Fibroblast of skin of left biceps (primary cell): ENCODE data around the gene CSTB.
A peak's percentile ranks its signal among the peaks of the same experiment; 100 is the strongest.
"Not testable (repeated sequence)": the region's sequence is repeated elsewhere in the genome, so short reads cannot be mapped to it uniquely, and the experiment has no call there.

Source experiments
- DNase-seq, 2 experiments: peaks; one replicate each; pipeline ENCODE4 v3.0.0-alpha.2; 2013; ENCODE audit warnings: low read depth in 2 of 2

The CSTB gene, protein sequence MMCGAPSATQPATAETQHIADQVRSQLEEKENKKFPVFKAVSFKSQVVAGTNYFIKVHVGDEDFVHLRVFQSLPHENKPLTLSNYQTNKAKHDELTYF

DNA sequence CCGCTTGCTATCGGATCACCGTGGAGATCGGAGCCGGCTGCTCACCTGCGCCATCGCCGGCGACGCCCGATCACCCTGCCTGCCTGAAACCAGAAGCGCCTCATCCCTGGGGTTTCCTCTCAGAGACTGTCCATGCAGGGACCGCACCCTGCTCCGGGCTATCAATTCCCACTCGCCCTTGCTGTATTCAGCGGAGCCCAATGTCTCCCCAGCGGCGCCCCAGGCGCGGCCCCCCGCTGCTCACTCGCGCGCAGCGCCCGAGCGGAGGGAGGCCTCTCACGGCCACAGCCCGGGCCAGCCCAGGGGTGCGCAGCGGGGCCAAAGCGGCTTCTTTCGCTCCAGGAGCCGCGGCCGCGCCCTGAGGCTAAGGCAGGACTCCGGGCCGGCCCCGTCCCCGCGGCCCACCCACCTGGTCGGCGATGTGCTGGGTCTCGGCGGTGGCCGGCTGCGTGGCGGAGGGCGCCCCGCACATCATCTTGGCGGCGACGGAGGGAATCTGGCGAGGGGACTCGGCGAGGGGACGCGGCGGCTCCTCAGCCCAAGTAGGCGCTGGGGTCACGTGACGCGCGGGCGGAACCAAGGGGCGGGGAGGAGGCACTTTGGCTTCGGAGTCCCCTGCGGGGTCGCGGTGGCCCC, at the start of gene CSTB:
Gene CSTB, minus strand, starts transcription at position 514 of the 636 bp plus-strand sequence. Its CDS starts 39 bp downstream, at position 475.
- DNase-seq, result no peak

DNA sequence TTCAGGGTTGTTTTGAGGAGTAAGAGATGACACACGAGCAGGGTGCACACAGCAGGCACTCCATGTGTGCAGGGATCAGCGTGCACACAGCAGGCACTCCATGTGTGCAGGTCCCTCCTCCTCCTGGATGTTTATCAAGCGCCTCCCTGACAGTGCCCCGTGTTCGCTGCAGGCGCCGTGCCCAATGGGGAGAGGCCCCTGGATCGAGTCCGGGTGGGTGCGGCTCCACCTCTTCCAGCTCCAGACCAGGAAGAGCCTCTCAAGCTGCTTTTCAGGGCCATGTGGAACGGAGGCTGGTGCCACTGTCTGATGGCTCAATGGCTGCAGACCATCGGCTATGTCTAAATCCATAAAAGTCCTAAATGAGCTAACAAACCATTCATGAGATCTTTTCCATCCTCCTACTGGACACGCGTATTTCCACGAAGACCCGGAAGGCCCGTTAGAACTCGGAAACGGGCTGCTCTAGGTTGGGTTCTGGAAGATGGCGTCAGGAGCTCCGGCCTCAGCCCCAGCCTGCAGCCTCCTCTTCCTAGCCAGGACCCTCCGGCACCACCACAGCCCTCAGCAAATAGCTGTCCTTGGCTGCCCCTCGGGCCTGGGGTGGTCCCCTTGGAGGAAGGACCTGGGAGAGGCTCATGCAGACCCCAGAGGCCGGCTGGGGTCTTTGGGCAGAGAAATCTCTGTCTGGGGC, 49.3 kb upstream of the CSTB start:
- DNase-seq, result no peak

GRCh38 chr21:43824333-43825241, 48.5 kb upstream of the CSTB start:
- peak in 1 of 2 experiments; percentile 3 for DNase-seq

- DNase-seq, result not testable (repeated sequence)
These were observed 46.6 kb upstream of the CSTB start for GRCh38 chr21:43822741-43823140.

GRCh38 chr21:43822166-43822565, 46.1 kb upstream of the CSTB start:
- DNase-seq, result not testable (repeated sequence)

DNA sequence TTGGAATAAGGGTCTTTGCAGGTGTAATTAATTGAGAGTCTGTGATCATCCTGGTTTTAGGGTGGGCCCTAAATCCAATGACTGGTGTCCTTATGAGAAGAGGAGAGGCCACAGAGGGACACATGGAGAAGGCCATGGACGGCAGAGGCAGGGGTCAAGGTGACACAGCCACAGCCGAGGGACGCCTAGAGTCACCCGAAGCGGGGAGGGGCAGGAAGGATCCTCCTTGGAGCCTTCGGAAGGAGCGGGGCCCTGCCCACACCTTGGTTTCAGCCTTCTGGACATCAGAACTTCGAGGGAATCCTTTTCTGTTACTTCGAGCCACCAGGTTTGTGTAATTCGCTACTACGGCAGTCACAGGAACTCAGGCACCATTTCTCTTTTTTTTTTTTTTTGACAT, 44.4 kb upstream of the CSTB start:
- DNase-seq, result no peak

- no peak for DNase-seq
These were observed 43.6 kb upstream of the CSTB start for GRCh38 chr21:43819511-43820405.

GRCh38 chr21:43818685-43819084, 42.6 kb upstream of the CSTB start:
- no peak for DNase-seq

DNA sequence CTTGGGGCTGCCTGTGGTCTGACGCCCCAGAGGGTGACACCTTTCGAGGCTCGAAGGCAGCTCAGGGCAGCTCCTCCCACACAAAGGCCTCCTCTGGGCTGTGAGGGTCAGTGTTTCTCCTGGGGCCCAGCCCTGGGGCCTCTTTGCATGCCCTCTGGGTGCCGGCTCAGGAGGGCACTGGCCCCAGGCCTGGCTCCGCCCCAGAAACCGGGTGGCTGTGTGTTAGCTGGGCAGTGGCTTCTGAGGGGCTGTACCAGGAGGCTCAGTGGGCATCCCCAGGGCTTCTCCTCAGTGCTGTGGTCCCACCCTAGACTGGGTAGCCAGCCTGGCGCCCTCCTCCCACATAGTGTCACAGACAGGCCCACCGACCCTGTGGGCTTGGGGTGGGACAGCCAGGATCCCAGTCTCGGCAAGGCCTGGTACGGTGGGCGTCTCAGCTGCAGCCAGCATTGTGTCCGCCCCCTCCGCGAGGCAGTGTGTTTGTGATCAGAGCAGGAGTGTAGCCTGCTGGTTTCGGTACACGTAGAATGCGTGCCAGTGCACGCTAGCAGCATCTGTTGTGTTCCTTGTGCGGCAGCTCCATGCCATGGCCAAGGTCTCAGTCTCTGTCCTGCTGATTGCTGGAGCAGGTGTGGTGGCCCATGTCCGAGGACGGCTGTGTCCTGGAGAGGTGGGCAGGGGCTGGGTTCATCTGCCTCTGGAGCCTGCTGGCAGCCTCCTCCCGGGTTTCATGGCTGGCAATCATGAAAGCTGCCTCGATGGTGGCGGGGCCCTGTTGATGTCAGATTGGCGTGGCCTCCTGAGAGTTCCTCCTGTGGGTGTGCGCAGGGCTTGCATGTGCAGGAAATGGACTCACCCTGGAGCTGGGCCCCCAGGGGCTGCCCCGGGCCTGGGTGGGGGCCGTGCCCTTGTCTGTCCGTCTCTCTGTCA, 41.3 kb upstream of the CSTB start:
- DNase-seq, result no peak

DNA sequence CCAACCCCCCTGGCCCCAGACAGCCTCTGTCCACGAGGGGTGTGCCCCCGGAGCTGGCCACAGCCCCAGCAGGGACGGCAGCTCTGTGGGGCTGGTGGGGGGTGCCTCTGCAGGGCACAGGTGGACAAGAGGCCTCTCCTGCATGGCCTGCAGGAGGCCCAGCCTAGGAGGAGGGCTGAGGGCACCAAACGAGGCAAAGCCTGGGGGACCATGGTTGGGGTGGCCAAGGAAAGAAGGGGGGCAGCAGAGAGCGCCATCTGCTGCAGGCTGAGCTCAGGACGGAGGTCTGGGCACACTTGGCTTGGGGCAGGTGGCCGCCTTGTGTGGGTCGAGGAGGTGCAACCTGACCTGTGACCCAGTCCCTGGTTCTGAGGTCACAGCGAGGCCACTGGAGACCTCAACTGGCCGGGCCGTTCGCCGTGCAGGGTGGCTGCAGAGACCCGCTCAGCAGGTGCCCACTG, 40.5 kb upstream of the CSTB start:
- DNase-seq, result no peak

GRCh38 chr21:43815991-43816390, 39.9 kb upstream of the CSTB start:
- DNase-seq, result no peak

GRCh38 chr21:43815107-43815613, 39.1 kb upstream of the CSTB start:
- DNase-seq, result no peak

- DNase-seq, result no peak
These were observed 38.4 kb upstream of the CSTB start for GRCh38 chr21:43814215-43815106.

DNA sequence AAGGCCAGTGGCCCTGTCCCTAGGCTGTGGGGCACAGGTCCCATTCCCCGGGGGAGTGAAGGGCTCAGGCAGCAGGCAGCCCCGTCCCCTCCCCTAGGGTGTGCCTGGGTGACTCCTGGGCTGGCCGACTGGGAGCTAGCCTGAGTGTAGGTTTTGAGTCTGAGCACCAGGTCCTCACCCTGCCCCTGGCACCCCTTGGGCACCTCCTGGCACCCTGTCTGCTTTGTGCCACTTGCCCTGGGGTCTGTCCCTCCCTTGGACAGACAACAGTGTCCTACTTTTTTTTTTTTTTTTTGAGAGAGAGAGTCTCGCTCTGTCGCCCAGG, 37.5 kb upstream of the CSTB start:
- no peak for DNase-seq

DNA sequence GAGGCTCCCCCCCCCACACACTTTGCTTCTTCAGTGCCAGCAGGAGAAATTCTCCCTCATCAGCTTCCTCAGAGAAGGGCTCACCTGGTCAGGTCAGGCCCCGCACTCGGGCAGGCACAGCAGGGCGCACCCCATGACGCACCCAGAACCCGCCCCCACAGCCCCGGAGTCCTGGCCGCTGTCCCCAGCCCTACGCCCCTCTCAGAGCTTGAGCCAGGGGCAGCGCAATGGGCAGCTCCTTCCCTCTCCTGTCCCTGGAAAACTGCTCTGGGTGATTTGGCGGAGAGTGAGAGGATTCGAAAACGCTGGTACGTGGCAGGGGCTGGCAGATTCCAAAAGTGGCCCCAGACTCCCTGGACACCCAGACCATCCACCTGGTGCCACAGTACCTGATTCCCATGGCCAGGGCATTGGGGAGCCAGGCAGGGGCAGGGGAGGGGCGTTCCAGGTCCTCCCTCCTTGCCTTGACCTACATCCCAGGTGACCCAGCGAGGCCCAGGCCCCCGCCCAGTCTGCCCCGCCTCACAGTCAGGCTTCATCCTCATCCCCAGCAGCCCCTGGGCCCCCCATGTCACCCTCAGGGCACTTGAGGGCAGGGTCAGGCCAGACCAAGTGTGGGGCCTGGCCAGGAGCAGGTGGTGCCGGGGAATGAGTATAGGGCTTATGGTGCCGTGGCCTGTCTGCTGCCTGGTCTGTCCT, 37.0 kb upstream of the CSTB start:
- DNase-seq, result no peak

DNA sequence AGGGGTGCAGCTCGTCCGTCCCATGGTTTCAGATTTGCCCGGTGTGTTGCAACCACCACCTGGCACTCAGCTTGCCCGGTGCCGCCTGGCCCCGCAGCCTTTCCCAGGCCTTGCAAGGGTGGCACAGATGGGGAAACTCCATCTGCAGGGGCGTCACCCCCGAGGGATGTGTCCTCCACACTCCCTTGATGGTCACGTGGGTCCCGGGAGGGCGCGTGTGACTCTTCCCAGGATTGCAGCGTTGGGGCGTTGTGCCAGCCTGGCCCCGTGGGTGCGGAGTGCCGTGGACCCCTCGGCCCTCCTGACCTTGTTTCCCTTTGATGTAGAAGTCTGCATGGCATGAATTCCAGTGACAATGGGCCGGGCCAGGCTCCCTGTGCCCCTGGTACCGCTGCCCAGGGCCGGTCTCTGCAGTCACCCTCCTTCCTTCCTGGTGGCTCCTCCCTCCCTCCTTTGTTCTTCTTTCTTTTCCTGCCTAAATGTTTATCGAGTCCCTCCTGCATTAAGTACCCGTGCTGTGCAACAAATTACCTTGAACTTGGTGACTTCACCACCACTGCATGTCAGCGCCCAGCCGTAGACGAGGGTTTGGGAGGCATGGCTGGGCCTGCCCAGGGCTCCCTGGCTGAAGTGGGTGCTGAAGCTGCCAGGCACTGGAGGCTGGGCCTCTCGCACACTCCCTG, 36.2 kb upstream of the CSTB start:
- DNase-seq, result no peak

- DNase-seq, result no peak
These were observed 35.4 kb upstream of the CSTB start for GRCh38 chr21:43811262-43812105.
